GM18526 (cell line): Measurements from ENCODE around the gene SLC22A2.

Experiments used
- POLR2A ChIP-seq: IDR thresholded peaks from 3 replicates; pipeline ENCODE4 v1.6.1; 2011; ENCODE audit not compliant: insufficient read length; ENCODE audit errors: extremely low read depth

The SLC22A2 gene

DNA sequence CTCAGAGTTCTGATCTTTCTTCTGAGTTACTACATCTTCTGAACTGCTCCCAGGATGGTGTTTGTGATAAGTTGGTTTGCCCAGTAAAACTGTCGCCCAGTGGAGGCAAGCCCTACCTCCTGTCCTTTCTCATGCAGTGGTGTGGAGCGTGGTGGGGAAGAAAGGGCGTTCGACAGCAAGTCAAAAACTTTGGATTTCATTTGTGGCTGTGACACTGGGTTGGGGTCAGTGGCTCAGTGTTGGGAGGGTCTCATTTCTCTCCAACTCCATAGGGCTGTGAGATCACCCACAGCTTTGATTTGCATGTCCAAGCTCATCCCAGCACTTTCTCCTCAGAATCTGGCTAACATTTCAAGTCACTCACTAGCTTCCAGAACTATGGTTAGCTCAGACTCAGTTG is 17.5 kb upstream of the SLC22A2 start:
- TF ChIP-seq POLR2A, result no peak

DNA sequence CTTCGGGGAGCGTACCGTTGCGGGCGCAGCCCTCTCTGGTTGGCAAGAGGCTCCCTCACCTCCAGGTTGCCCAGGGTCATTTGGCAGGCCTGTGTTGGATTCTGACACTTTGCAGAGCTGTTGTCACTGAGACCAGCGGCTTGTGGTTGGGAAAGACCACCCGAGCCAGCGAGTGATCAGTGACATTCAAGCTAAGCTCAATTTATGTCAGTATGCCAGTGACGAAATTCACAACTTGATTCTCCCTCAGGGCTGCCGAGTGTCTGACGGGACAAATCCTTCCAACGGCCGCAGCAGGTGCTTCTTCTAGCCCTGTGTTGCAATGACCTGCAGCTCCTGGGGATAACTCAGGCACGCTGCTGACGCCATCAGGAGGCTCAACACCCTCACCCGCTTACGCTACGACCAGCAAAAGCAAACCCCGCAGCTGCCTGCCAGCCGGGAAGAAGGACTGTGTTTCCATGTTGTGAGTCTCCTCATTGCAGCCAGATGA is 16.9 kb upstream of the SLC22A2 start:
- no peak for TF ChIP-seq POLR2A

DNA sequence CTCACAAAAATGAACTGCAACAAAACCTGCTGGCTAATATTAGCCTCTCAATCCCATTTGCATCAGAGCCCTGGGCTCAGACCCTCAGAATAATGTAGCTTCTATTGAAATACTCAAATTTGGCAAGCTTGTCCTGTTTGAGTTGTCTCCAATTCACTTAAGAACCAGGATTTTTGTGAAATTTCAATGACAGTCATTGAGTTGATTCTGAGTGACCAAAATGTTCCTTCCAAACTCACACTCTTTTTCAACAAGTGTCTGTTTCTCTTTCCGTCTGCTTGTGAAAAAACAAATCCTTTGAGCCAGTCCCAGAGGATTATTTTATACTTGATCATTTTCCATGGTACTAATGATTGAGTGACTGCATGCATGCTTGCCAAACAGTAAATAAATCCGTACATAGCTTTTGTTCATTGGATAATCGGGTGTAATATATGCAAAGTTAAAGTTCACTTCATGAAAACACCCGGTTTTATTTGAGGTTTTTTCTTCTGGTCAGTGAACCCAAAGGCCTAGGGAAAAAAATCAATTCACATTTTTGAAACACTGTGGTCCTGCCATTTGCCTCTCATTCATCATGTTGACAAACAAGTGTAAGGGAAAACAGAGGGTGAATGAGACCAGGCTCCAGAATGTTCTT is 16.4 kb upstream of the SLC22A2 start:
- no peak for TF ChIP-seq POLR2A

DNA sequence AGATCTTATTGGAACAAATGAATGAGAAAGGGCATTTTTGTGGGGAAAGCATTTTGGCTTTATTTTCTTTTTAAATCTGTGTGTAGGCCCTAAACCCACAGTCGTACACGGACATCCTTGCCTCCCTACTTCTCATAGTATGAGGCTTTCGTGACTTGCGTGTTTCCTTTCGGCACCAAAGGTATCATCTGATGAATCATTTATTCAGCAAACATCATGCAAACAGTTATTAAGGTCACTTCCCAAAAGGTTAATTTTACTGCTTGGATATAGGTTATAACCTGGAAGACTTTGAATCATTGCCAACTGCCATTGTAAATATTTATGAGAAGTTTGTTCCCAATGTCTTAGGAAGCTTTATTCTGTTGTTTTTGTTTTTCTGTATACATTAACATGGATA is 15.1 kb upstream of the SLC22A2 start:
- no peak for TF ChIP-seq POLR2A

DNA sequence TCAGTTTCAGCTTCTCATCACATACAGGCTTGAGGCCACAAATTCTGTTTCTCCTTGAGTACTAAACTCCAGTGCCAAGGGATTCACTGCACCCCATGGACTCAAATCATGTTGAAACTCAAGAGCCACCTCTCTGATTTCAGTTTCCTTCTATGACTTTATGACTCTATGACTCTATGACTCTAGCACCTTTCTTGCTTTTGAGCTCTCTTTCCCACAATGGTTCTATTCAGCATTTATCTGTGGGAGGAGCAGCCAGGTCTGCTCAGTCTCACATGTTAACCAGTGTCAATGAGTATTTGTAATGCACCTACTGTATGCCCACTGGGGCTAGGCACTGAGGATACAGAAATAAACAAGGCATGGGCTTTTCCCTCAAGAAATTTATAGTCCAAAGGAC is 14.6 kb upstream of the SLC22A2 start:
- TF ChIP-seq POLR2A, result no peak

DNA sequence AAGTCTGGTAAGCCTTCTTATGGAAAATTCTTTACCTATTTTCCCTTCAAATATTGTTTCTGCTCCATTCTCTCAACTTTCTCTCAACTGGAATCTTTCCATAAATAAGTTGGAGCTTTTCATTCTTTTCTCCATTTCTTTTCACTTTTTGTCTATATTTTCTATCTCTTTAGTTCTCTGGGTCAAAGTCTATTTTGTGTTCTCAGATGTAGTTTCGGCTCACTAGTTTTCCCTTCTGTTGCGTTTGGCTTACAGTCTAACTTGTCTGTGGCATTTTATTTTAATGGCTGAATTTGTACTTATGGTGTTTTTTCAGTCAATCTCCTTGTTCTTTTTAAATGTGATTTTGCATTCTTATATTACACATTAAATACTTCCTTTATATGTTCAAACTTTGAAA is 14.1 kb upstream of the SLC22A2 start:
- TF ChIP-seq POLR2A, result no peak

DNA sequence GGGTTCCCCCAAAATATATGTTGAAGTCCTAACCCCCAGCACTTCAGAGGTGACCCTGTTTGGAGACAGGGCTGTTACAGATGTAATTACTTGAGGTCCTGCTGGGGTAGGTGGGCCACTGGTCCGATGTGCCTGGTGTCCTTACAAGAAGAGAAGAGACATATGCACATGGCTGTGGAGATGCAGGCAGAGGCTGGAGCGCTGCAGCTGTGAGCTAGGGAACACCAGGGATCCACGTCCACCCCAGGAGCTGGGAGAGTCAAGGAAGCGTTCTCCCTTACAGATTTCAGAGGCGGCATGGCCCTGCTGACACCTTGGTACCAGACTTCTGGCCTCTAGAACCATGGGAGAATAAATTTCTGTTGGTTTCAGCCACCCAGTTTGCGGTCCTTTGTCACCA is 11.7 kb upstream of the SLC22A2 start:
- TF ChIP-seq POLR2A, result no peak

DNA sequence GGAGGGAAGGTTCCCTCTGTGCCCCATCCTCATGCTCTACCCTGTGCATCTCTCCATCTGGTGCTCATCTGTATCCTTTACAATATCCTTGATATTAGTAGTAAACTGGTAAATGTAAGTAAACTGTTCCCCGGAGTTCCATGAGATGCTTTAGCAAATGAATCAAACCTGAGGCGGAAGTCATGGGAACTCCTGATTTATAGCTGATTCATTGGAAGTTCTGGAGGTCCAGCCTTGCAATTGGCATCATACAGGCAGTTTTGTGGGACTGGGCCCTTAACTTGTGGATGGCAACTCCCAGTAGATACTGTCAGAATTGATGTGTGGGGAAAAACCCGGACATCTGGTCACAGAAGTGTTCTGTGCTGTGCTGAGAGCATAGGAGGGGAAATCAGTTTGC is 11.2 kb upstream of the SLC22A2 start:
- no peak for TF ChIP-seq POLR2A

DNA sequence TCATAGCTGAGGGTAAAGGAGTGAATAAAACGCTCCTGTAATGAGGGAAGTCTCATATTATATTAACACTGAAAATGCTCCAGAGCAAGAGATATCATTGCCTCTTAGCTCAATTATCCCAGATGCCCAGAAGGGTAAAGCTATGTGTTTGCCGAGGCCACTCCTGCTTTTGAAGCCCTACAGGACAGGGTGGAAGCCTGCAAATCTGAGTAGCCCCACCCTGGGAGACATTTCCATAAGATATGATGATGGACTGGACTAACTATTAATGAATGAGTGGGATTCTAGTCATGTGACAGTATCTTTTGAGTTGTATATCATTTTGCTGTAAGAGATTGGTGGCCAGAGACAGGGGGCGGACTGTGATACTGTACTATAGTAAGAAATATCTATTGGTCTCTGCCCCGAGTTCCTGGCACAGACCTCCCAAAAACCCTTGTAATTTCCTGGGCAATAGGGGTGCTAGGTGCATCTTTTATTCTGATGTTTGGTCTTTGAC is 10.5 kb upstream of the SLC22A2 start:
- no peak for TF ChIP-seq POLR2A

DNA sequence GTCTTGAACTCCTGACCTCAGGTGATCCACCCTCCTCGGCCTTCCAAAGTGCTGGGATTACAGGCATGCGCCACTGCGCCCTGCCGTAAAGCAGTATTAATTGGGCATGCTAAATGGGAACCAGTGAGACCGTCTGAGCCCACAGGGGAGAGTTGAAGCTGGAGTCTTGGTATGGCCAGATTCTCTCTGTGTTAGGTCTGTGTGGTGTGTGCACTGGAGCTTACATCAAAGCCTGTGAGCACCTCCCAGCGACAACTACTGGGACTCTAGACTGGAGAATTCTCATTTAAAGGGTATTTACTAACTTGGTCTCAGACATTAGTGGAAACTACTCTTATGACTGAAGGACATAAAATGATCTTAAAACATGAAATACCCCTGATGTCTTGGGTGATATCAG is 8.5 kb upstream of the SLC22A2 start:
- TF ChIP-seq POLR2A, result no peak

DNA sequence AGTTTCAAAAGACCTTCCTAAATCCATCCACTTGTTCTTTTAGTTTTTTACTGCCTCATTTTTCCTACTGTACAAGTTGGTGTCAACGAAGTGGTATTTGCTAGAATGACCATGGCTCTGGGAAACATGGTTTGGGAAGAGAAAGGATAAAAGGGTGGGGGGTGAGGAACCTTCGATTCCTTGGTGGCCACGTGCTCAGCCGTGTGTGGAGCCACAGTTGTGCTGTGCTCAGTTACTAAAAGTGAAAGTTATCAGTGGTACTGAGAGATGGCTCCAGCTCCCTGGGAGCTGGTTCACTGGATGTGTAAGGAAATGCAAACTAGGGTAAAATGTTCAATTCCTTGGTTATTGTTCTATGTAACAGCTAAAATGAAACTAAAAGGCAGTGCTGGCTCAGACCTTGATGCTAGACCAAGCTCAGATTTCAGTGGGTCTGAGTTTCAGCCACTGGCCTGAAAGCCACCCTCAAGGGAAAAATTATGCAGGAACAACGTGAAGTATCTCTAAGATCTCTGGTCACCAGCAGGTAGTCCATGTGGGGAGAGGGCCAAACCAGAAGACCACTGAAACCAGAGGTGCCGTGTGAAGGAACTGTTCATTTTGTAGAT is 7.4 kb upstream of the SLC22A2 start:
- TF ChIP-seq POLR2A, result no peak

DNA sequence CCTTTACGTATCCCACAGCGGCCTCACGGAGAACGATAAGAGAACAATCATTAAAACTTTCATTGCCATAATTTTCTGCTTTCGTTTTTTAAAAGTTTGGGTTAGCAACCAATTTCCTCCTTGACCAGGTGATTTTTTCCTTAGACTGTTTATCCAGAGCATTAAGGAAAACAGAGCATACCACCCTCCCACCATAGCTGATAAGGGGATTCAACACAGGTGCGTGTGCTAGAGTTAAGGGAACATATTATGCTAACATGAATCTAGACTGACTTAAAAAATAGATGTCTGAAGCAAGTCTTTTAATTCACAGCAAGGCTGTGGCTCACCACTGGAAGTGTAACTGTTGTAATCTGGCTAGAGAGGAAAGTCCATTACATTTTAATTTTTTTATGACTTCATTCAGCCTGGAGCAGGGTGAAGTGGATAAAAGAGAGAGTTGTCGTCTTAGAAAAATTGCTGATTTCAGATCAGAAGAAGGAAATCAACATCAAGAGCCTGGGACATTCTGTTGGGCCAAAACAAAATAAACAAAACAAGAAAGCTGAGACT is 5.5 kb upstream of the SLC22A2 start:
- no peak for TF ChIP-seq POLR2A

DNA sequence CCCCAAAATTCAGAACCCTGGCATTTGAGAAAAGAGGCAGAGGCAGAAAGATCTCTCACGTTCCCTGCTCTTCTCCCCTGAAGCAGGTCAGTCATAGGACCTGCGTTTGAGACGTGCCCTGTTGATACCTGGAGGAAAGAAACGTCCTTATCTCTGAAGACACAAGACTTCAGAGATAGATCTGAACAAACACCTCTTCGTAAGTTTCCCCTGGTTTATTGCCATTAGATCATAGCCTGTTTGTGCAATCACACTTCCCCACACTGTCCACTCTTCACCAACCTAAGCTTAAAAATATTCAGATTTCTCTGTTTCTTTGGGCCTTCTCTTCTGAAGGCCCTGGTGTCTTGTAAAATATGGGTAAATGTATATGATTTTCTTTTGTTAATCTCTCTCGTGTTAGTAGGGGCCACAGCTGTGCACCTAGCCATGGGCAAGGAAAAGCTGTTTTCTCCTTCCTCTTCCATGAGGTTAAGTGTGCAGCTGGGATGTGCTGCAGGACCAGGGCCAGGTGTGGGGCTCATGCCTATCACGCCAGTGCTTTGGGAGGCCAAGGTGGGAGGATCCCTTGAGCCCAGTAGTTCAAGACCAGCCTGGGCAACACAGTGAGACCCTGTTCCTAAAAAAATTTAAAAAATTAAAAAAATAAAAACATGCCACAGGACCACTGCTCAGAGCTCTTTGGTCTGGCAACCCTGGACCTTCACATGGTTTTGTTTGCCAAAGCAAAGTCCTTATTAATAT is 4.7 kb upstream of the SLC22A2 start:
- no peak for TF ChIP-seq POLR2A

DNA sequence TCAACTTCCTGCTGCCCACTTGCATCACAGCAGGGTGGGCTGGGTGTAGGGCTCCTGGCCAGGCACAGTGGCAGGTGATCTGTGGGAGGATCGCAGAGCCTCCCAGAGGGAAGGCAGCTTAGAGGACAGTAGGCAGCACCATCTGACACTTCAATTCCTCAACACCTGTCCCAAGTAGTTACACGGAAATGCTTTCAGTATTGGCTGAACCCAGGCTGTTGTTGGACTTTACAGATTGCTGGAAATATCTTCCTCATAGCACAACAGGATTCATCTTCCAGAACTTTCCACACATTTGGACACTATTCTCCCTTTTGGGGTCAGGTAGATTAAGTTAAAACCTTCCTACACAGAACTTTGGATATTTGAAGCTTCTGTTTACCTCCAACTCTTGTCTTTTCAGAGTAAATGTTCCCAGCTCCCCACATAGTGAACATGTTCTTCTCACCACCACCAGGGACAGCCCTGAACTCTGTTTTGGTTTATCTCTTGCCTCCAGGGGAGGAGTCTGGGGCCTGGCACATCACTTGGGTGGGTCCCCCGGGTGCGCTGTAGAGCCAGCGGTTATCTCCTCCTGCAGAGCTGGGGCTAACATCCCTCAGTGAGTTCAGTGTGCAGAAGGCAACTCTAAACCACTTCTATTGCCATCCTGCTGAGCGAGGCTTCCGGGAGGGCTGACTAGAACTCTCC is 3.5 kb upstream of the SLC22A2 start:
- TF ChIP-seq POLR2A, result no peak

DNA sequence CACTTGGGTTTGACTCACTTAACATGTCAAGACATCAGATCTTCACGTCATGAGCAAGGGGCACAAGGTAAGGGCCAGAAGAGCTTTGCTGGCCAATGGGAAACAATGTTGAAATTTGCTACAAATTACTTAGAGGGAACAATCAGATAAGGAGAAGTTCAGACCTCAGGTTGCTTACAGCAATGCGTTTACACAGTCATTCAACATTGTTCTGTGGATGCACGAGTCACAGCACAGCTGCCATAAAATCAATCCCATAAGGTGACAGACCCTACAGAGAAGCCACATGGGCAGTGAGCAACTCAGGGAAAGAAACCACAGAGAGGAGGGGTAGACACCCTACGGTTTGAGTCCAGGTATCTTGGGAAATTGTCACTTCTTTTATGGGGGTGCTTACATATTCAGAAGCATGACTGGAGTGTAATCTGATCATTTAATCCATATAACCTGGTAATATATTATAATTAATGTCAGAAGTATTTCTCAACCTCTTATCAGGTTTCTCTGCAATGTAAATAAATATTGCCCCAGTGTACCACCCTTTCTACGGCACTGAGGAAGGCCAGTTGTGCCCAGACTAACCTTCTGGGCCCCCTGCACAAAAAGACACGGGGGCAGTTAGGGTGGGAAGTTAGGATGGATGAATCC is 2.3 kb upstream of the SLC22A2 start:
- TF ChIP-seq POLR2A, result no peak
